ENCODE measurements around the gene TSPAN31.
"Not testable (repeated sequence)": the region's sequence is repeated elsewhere in the genome, so short reads cannot be mapped to it uniquely, and the experiment has no call there.

TSPAN31 gene, protein sequence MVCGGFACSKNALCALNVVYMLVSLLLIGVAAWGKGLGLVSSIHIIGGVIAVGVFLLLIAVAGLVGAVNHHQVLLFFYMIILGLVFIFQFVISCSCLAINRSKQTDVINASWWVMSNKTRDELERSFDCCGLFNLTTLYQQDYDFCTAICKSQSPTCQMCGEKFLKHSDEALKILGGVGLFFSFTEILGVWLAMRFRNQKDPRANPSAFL

GRCh38 chr12:57744777-57745484, at the start of gene TSPAN31:
TSS of gene TSPAN31 (plus strand) at chr12:57745039. CDS start at chr12:57745155, 116 bp downstream.
- peak; percentile 92 for DNase-seq (ENCODE audit: low read depth, low spot score)

GRCh38 chr12:57695770-57696432, 48.9 kb upstream of the TSPAN31 start:
- DNase-seq (ENCODE audit: low read depth, low spot score): no peak

GRCh38 chr12:57697076-57697475, 47.8 kb upstream of the TSPAN31 start:
- DNase-seq (ENCODE audit: low read depth, low spot score): no peak

- no peak for DNase-seq (ENCODE audit: low read depth, low spot score)
These were observed 46.4 kb upstream of the TSPAN31 start for GRCh38 chr12:57698414-57698813.

DNA sequence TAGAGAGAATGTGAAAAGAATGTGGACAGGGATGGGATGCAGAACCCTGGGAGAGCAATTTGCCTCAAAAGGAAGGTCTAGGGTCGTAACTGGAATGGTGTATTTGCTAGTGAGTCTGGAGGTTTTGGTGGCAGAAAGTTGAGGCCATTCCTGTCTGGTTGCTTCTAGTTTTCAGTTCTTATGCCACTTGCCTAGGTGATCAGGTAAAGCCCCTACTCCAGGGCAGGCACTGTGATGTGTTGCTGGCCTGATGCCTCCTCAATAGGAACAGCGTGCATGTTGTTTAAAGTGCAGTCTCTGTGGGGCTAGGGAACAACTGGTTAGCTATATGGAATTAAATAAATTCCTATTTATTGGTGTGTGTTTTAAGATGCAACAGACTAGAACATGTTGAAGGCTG, 44.5 kb upstream of the TSPAN31 start:
- DNase-seq (ENCODE audit: low read depth, low spot score): no peak

GRCh38 chr12:57707250-57707649, 37.6 kb upstream of the TSPAN31 start:
- no peak for DNase-seq (ENCODE audit: low read depth, low spot score)

DNA sequence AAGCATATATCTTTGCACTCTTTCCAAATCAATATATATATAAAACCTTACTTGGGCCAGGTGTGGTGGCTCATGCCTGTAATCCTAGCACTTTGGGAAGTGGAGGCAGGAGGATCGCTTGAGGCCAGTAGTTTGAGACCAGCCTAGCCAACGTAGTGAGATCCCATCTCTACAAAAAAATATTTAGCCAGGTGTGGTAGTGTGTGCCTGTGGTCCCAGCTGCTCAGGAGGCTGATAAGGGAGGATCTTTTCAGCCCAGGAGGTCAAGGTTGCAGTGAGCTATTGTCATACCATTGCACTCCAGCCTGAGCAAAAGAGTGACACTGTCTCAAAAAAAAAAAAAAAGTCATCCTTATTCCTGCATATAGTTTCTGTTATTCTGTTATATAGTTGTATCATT, 36.5 kb upstream of the TSPAN31 start:
- DNase-seq (ENCODE audit: low read depth, low spot score): no peak

- no peak for DNase-seq (ENCODE audit: low read depth, low spot score)
These were observed 32.1 kb upstream of the TSPAN31 start for GRCh38 chr12:57712701-57713100.

- no peak for DNase-seq (ENCODE audit: low read depth, low spot score)
These were observed 31.6 kb upstream of the TSPAN31 start for GRCh38 chr12:57713209-57713608.

- not testable (repeated sequence) for DNase-seq (ENCODE audit: low read depth, low spot score)
These were observed 29.6 kb upstream of the TSPAN31 start for GRCh38 chr12:57715036-57715748.

DNA sequence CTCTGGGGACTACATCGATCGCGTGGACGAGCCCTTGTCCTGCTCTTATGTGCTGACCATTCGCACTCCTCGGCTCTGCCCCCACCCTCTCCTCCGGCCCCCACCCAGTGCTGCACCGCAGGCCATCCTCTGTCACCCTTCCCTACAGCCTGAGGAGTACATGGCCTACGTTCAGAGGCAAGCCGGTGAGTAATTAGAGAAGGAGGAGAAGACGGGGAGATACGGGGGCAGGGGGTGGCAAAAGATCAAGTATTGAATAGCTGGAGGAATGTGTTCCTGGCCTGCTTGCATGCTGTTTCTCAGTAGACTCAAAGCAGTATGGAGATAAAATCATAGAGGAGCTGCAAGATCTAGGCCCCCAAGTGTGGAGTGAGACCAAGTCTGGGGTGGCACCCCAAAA, 29.1 kb upstream of the TSPAN31 start:
- no peak for DNase-seq (ENCODE audit: low read depth, low spot score)

- DNase-seq (ENCODE audit: low read depth, low spot score): no peak
These were observed 28.5 kb upstream of the TSPAN31 start for GRCh38 chr12:57716305-57716704.

DNA sequence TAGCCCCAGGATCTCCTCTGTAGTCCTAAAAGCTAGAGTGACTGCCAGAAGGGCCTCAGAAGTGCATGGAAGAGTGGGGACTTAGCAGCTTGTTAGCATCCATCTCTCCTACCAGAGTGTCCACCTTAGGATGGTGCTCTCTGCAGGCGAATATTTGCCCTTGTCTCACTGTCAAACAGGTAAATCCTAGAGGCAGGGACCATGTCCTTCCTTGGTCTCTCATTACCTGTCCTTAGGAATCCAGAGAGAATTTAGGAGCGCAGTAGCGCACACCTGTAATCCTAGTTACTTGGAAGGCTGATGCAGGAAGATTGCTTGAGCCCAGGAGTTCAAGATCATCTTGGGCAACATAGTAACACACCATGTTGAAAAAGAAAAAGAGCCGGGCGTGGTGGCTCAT, 27.7 kb upstream of the TSPAN31 start:
- no peak for DNase-seq (ENCODE audit: low read depth, low spot score)

DNA sequence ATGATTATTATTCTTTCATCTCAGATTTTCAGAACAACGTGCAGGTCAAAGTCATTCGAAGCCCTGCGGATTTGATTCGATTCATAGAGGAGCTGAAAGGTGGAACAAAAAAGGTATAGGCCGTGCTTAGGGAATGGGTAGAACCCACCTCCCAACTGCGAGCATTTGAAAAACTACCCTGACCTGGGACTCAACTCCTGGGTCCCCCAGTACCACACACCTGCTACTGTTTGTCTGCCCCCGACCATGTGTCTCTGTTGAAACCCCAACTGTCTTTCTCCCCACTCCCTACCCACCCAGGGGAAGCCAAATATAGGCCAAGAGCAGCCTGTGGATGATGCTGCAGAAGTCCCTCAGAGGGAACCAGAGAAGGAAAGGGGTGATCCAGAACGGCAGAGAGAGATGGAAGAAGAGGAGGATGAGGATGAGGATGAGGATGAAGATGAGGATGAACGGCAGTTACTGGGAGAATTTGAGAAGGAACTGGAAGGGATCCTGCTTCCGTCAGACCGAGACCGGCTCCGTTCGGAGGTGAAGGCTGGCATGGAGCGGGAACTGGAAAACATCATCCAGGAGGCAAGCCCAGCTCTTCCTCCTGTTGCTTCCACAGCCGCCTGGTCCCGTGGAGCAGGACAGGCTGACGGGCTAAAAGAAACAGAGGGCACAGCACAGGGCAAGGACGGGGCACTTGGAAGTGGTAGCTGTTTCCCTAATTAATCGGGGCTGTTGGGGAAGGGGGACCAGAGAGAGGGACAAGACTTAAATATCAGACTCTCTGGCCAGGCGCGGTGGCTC, 26.8 kb upstream of the TSPAN31 start:
- no peak for DNase-seq (ENCODE audit: low read depth, low spot score)

DNA sequence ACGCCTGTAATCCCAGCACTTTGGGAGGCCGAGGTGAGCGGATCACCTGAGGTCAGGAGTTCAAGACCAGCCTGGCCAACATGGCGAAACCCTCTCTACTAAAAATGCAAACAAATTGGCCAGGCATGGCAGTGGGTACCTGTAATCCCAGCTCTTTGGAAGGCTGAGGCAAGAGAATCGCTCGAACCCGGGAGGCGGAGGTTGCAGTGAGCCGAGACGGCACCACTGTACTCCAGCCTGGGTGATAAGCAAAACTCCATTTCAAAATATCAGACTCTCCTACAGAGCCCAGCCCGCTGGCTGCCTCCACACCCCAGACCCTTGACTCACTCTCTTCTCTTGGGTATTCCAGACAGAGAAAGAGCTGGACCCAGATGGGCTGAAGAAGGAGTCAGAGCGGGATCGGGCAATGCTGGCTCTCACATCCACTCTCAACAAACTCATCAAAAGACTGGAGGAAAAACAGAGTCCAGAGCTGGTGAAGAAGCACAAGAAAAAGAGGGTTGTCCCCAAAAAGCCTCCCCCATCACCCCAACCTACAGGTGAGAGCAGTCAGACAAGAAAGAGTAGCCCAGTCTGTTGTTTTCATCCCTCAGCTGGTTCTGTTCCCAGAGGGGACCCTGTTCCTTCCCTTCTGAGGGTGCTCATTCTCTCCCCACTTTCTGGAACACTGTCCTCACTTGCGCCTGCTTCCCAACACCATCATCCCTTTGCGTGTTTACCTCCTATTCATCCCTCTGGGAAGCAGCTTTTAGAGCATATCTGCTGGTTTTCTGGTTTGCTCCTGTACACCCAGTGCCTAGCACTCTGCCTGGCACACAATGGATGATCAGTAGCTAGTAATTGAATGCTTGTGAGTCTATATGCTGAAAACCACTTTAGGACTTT, 26.0 kb upstream of the TSPAN31 start:
- DNase-seq (ENCODE audit: low read depth, low spot score): no peak

DNA sequence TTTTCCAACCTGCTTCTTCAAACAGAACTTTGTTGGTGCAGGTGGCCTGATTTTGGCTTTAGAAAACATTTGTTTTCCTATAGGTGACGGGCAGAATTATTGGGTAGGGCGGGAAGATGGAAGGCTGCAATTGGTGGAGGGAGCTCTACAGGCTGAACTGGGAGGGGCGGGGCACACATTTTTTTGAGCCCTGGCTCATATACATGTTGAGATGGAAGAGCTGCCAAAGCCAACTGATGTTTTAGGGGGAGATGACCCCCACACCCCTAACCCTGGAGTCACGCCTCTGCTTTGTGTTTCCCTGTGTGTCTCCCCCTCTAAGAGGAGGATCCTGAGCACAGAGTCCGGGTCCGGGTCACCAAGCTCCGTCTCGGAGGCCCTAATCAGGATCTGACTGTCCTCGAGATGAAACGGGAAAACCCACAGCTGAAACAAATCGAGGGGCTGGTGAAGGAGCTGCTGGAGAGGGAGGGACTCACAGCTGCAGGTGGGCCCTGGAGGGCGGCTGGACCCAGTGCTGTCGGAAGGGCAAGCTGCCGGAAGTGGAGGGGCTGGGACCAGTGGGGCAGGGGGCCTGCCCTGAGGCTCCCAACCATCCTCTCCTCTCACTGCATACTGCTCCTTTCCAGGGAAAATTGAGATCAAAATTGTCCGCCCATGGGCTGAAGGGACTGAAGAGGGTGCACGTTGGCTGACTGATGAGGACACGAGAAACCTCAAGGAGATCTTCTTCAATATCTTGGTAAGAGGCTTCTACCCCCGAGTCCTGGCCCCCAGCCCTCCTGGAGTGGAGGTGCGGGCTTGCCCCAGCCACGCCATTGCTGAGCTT, 24.8 kb upstream of the TSPAN31 start:
- DNase-seq (ENCODE audit: low read depth, low spot score): no peak

GRCh38 chr12:57720606-57721595, 23.9 kb upstream of the TSPAN31 start:
- no peak for DNase-seq (ENCODE audit: low read depth, low spot score)
